WTC11 (cell line): ENCODE data around the gene PIGQ. TPM values are rescaled to one million over a fixed set of nuclear protein-coding genes. Genes with fewer than 3 reads are reported as not detected.

Experiments
- ATAC-seq: fragments of 200-7000 bp; cut with Tn5 transposase; 2 replicates; pipeline ENCODE4 v1.10.0; 2021; ENCODE audit warnings: mild to moderate bottlenecking, moderate library complexity
- CTCF ChIA-PET: fragments of 300-600 bp; sonication (Branson Sonifier 250); formaldehyde crosslinking; loops from one replicate; lab custom pipeline; 2021; ENCODE audit warnings: antibody characterized with exemption; lab: Charles Lee
- POLR2A ChIA-PET: fragments of 350-600 bp; sonication (Branson Sonifier 250); formaldehyde crosslinking; loops from one replicate; lab custom pipeline; 2021; ENCODE audit warnings: antibody characterized with exemption; lab: Charles Lee
- DNase-seq: peaks from one replicate; pipeline ENCODE4 v3.0.0; 2021; ENCODE audit warnings: low spot score
- H3K27ac Mint-ChIP-seq: 2 replicates; pipeline ENCODE4 v1.8.0; 2021; ENCODE audit warnings: mixed read lengths
- H3K27me3 Mint-ChIP-seq: 2 replicates; pipeline ENCODE4 v1.8.0; 2021; ENCODE audit warnings: low read depth, mild to moderate bottlenecking, moderate library complexity, mixed read lengths
- H3K36me3 Mint-ChIP-seq: 2 replicates; pipeline ENCODE4 v1.8.0; 2021; ENCODE audit warnings: mixed read lengths
- H3K4me1 Mint-ChIP-seq: 2 replicates; pipeline ENCODE4 v1.8.0; 2022; ENCODE audit warnings: mixed read lengths
- H3K4me3 Mint-ChIP-seq: 2 replicates; pipeline ENCODE4 v1.8.0; 2021; ENCODE audit warnings: mild to moderate bottlenecking, moderate library complexity, mixed read lengths
- H3K9me3 Mint-ChIP-seq: 2 replicates; pipeline ENCODE4 v1.8.0; 2021; ENCODE audit warnings: mixed read lengths
- AR ChIP-seq: fragments of 250-450 bp; sonication (Bioruptor Pico); IDR thresholded peaks from 2 replicates; pipeline ENCODE4 v1.9.0; 2021; ENCODE audit warnings: mild to moderate bottlenecking
- E2F4 ChIP-seq: sonication (generic); formaldehyde crosslinking; IDR thresholded peaks from 2 replicates; pipeline ENCODE4 v1.8.1; 2022; ENCODE audit warnings: low read depth, mild to moderate bottlenecking, moderate library complexity, missing genetic modification reagents, borderline replicate concordance
- FOXP1 ChIP-seq: sonication (generic); formaldehyde crosslinking; IDR thresholded peaks from 2 replicates; pipeline ENCODE4 v1.8.0; 2022; ENCODE audit warnings: missing genetic modification reagents, mild to moderate bottlenecking, moderate library complexity, borderline replicate concordance
- FOXP4 ChIP-seq: sonication (generic); formaldehyde crosslinking; IDR thresholded peaks from 2 replicates; pipeline ENCODE4 v1.8.0; 2022; ENCODE audit warnings: mild to moderate bottlenecking, missing genetic modification reagents
- HMGXB4 ChIP-seq: sonication (generic); formaldehyde crosslinking; IDR thresholded peaks from 2 replicates; pipeline ENCODE4 v1.8.1; 2023; ENCODE audit warnings: mild to moderate bottlenecking, moderate library complexity, missing genetic modification reagents
- STAT6 ChIP-seq: sonication (generic); formaldehyde crosslinking; conservative IDR thresholded peaks from 2 replicates; pipeline ENCODE4 v1.8.1; 2023; ENCODE audit warnings: mild to moderate bottlenecking, low read depth, missing genetic modification reagents, moderate library complexity
- TCF7 ChIP-seq: sonication (generic); formaldehyde crosslinking; IDR thresholded peaks from 2 replicates; pipeline ENCODE4 v1.8.0; 2022; ENCODE audit warnings: mild to moderate bottlenecking, low read depth, missing genetic modification reagents, moderate library complexity
- TEAD4 ChIP-seq: sonication (generic); formaldehyde crosslinking; IDR thresholded peaks from 2 replicates; pipeline ENCODE4 v1.8.0; 2022; ENCODE audit warnings: mild to moderate bottlenecking, missing genetic modification reagents
- ZNF263 ChIP-seq: sonication (generic); formaldehyde crosslinking; IDR thresholded peaks from 2 replicates; pipeline ENCODE4 v1.8.1; 2022; ENCODE audit warnings: low read depth, mild to moderate bottlenecking, moderate library complexity, missing genetic modification reagents
- microRNA-seq: library from miRNA; unstranded; fragments of <30 nt; microRNA quantifications from one replicate; pipeline ENCODE4 v1.2.0, GENCODE V29; 2022; ENCODE audit warnings: borderline number of aligned reads
- total RNA-seq: library from RNA; stranded (reverse); gene quantifications from 3 replicates; pipeline ENCODE4 v1.2.3, GENCODE V29; 2021

Gene PIGQ
- total RNA-seq, 1 experiment from 2014 or later: 63.7 TPM

GRCh38 chr16:632486-633335, 62.9 kb downstream of the PIGQ start (continued):
- TF ChIP-seq AR (CRISPR knock-in tag) (no peak), TEAD4 (CRISPR knock-in tag) (no peak), ZNF263 (CRISPR knock-in tag) (0 out of 2 replicates have a peak, but pooled peaks have one; percentile 23), HMGXB4 (CRISPR knock-in tag) (0 out of 2 replicates have a peak, but pooled peaks have one; percentile 24), FOXP1 (CRISPR knock-in tag) (no peak)

GRCh38 chr16:633336-634050, 63.7 kb downstream of the PIGQ start:
- ATAC-seq: no peak

More at GRCh38 chr16:633336-634050, 63.7 kb downstream of the PIGQ start:
- Mint-ChIP-seq H3K4me1 (peaks cover 27% of the 10 kb centered on the region), H3K27ac (no peak overlapping the region), H3K36me3 (no peaks in the 10 kb centered on the region), H3K9me3 (no peaks in the 10 kb centered on the region), H3K4me3 (no peak overlapping the region), H3K27me3 (peaks cover 4% of the 10 kb centered on the region; the same call in 1 of the 2 replicates)
- DNase-seq: no peak
- CTCF ChIA-PET: interaction anchor here (0.9 kb wide), 1 partner anchor 54 kb away, joined by 3 read pairs; no protein-coding TSS in a partner anchor
- POLR2A ChIA-PET: no interaction called here
- TF ChIP-seq FOXP4 (no peak), E2F4 (CRISPR knock-in tag) (no peak), TCF7 (CRISPR knock-in tag) (0 out of 2 replicates have a peak, but pooled peaks have one; percentile 11), STAT6 (CRISPR knock-in tag) (no peak)

Small RNAs within 50 kb of the gene (microRNA-seq; reads per million reads assigned to microRNA genes)
- gene MIR3176 (40.5 reads per million, percentile 50 among the genes with 10 or more reads in this experiment), gene MIR5587 (1.7 reads per million)

Other genes with a start within 250 kb of the PIGQ start
- 48.0 to 50.3 TPM (median 48.9 TPM) in 3 replicates for gene AXIN1, start 217.2 kb upstream of the PIGQ start, total RNA-seq
- 119 to 144 TPM (median 140 TPM) in 3 replicates for gene MRPL28, start 199.4 kb upstream of the PIGQ start, total RNA-seq
- 104 to 108 TPM (median 107 TPM) in 3 replicates for gene PGAP6, start 188.0 kb upstream of the PIGQ start, total RNA-seq
- 467 to 550 TPM (median 535 TPM) in 3 replicates for gene NME4, start 172.8 kb upstream of the PIGQ start, total RNA-seq
- 37.8 to 43.6 TPM (median 40.7 TPM) in 3 replicates for gene DECR2, start 168.1 kb upstream of the PIGQ start, total RNA-seq
- gene RAB11FIP3, start 144.3 kb upstream of the PIGQ start, total RNA-seq: 37.1 to 38.6 TPM (median 37.9 TPM) in 3 replicates
- gene CAPN15, start 42.3 kb upstream of the PIGQ start, total RNA-seq: 89.3 to 110 TPM (median 93.8 TPM) in 3 replicates
- 0.72 to 1.1 TPM (median 0.94 TPM) in 3 replicates for gene PRR35, start 9.6 kb upstream of the PIGQ start, total RNA-seq
- gene NHLRC4, start 3.0 kb upstream of the PIGQ start, total RNA-seq: 0.76 to 0.92 TPM (median 0.87 TPM) in 3 replicates
- gene RAB40C, start 20.1 kb downstream of the PIGQ start, total RNA-seq: 22.5 to 28.0 TPM (median 26.2 TPM) in 3 replicates
- gene WFIKKN1, start 61.0 kb downstream of the PIGQ start, total RNA-seq: 12.3 to 18.6 TPM (median 17.3 TPM) in 3 replicates
- 115 to 121 TPM (median 115 TPM) in 3 replicates for gene METTL26, start 66.3 kb downstream of the PIGQ start, total RNA-seq
- 63.3 to 76.0 TPM (median 66.7 TPM) in 3 replicates for gene MCRIP2, start 71.9 kb downstream of the PIGQ start, total RNA-seq
- 66.2 to 75.8 TPM (median 69.6 TPM) in 3 replicates for gene WDR90, start 79.4 kb downstream of the PIGQ start, total RNA-seq
- gene RHOT2, start 98.2 kb downstream of the PIGQ start, total RNA-seq: 245 to 285 TPM (median 250 TPM) in 3 replicates
- gene RHBDL1, start 105.7 kb downstream of the PIGQ start, total RNA-seq: 6.7 to 8.2 TPM (median 6.7 TPM) in 3 replicates
- gene STUB1, start 110.4 kb downstream of the PIGQ start, total RNA-seq: 79.0 to 88.2 TPM (median 85.8 TPM) in 3 replicates
- 59.6 to 63.4 TPM (median 61.2 TPM) in 3 replicates for gene JMJD8, start 114.4 kb downstream of the PIGQ start, total RNA-seq
- gene WDR24, start 120.4 kb downstream of the PIGQ start, total RNA-seq: 25.5 to 28.2 TPM (median 26.3 TPM) in 3 replicates
- gene FBXL16, start 135.8 kb downstream of the PIGQ start, total RNA-seq: 22.7 to 28.6 TPM (median 27.3 TPM) in 3 replicates
- gene METRN, start 145.2 kb downstream of the PIGQ start, total RNA-seq: 30.9 to 64.3 TPM (median 61.4 TPM) in 3 replicates
- gene ANTKMT, start 151.2 kb downstream of the PIGQ start, total RNA-seq: 40.6 to 43.1 TPM (median 43.0 TPM) in 3 replicates
- gene CCDC78, start 156.5 kb downstream of the PIGQ start, total RNA-seq: 19.4 to 20.8 TPM (median 20.2 TPM) in 3 replicates
- 38.4 to 41.7 TPM (median 39.4 TPM) in 3 replicates for gene HAGHL, start 157.1 kb downstream of the PIGQ start, total RNA-seq
- 32.8 to 50.9 TPM (median 32.8 TPM) in 3 replicates for gene CIAO3, start 171.0 kb downstream of the PIGQ start, total RNA-seq
- gene MSLN, start 190.8 kb downstream of the PIGQ start, total RNA-seq: 0.20 to 0.55 TPM (median 0.46 TPM) in 3 replicates
- gene RPUSD1, start 218.4 kb downstream of the PIGQ start, total RNA-seq: 35.0 to 45.1 TPM (median 36.6 TPM) in 3 replicates
- gene CHTF18, start 218.7 kb downstream of the PIGQ start, total RNA-seq: 177 to 183 TPM (median 181 TPM) in 3 replicates
- gene GNG13, start 230.8 kb downstream of the PIGQ start, total RNA-seq: 0.34 TPM in 1 of 3 replicates, not detected in the others